ENCODE data around the gene AATF.
A peak's percentile ranks its signal among the peaks of the same experiment; 100 is the strongest.

AATF gene

GRCh38 chr17:37047631-37048104 is 98.9 kb downstream of the AATF start:
- Histone ChIP-seq H3K27me3 (ENCODE audit: control insufficient read depth in 1 of 2, insufficient read depth in 1 of 2, low read length in 2 of 2) (no peaks in the 10 kb centered on the region), H3K9ac (ENCODE audit: low read length) (no peak overlapping the region), H3K23ac (ENCODE audit: low read length in 2 of 2) (no peak overlapping the region), H3K4ac (ENCODE audit: low read depth in 1 of 2, low read length in 2 of 2) (no peak overlapping the region), H2BK120ac (ENCODE audit: low read depth, low read length) (no peak overlapping the region), H3K4me2 (ENCODE audit: low read length, poor library complexity, severe bottlenecking) (no peak overlapping the region), H2BK15ac (ENCODE audit: low read depth, poor library complexity, severe bottlenecking) (no peak overlapping the region), H3K18ac (ENCODE audit: low read depth in 1 of 2, low read length in 2 of 2) (no peak overlapping the region), H2BK5ac (ENCODE audit: low read depth, low read length, poor library complexity, severe bottlenecking) (no peak overlapping the region), H3K4me1 (ENCODE audit: control insufficient read depth, insufficient read depth, low read depth, low read length) (peaks cover 8% of the 10 kb centered on the region), H2AFZ (ENCODE audit: low read depth, low read length) (no peak overlapping the region), H2AK5ac (ENCODE audit: low read length, severe bottlenecking) (no peak overlapping the region), H3K14ac (ENCODE audit: low read length in 2 of 2) (no peak overlapping the region), H3K9me3 (ENCODE audit: control insufficient read depth, low read length) (no peaks in the 10 kb centered on the region), H4K8ac (ENCODE audit: low read length) (no peak overlapping the region), H3K36me3 (ENCODE audit: control insufficient read depth in 1 of 2, insufficient read depth in 2 of 2, low read depth in 1 of 2, low read length in 2 of 2) (peaks cover 9 to 36% of the 10 kb centered on the region in 2 experiments), H3K27ac (ENCODE audit: low read length, poor library complexity, severe bottlenecking) (no peak overlapping the region), H3K79me1 (replicated peaks; ENCODE audit: low read length, poor library complexity, severe bottlenecking) (peaks cover 18% of the 10 kb centered on the region), H3K4me3 (ENCODE audit: insufficient read depth in 1 of 2, low read depth in 1 of 2, low read length in 2 of 2) (no peak overlapping the region), H2BK12ac (ENCODE audit: low read length in 2 of 2) (no peak overlapping the region), H4K91ac (ENCODE audit: low read length) (no peak overlapping the region)
- WGBS: 3% methylated on average over 9 of the region's 9 CpGs
- peak; percentile 85 for DNase-seq

GRCh38 chr17:37048811-37049210 is 100.1 kb downstream of the AATF start:
- peaks cover 6% of the 10 kb centered on the region for H3K4me1 ChIP-seq (ENCODE audit: control insufficient read depth, insufficient read depth, low read depth, low read length)
- no peak overlapping the region for H4K91ac ChIP-seq (ENCODE audit: low read length)
- 99% methylated on average over 4 of the region's 5 CpGs for WGBS
- no peak overlapping the region for H3K4ac ChIP-seq (ENCODE audit: low read depth in 1 of 2, low read length in 2 of 2)
- H3K27me3 ChIP-seq (ENCODE audit: control insufficient read depth in 1 of 2, insufficient read depth in 1 of 2, low read length in 2 of 2): no peaks in the 10 kb centered on the region
- no peak overlapping the region for H2BK5ac ChIP-seq (ENCODE audit: low read depth, low read length, poor library complexity, severe bottlenecking)
- no peak overlapping the region for H2AK5ac ChIP-seq (ENCODE audit: low read length, severe bottlenecking)
- no peaks in the 10 kb centered on the region for H3K9me3 ChIP-seq (ENCODE audit: control insufficient read depth, low read length)
- no peak overlapping the region for H3K9ac ChIP-seq (ENCODE audit: low read length)
- H3K4me3 ChIP-seq (ENCODE audit: insufficient read depth in 1 of 2, low read depth in 1 of 2, low read length in 2 of 2): no peak overlapping the region
- no peak overlapping the region for H3K18ac ChIP-seq (ENCODE audit: low read depth in 1 of 2, low read length in 2 of 2)
- H2AFZ ChIP-seq (ENCODE audit: low read depth, low read length): no peak overlapping the region
- H3K27ac ChIP-seq (ENCODE audit: low read length, poor library complexity, severe bottlenecking): no peak overlapping the region
- no peak overlapping the region for H3K14ac ChIP-seq (ENCODE audit: low read length in 2 of 2)
- H3K36me3 ChIP-seq (ENCODE audit: control insufficient read depth in 1 of 2, insufficient read depth in 2 of 2, low read depth in 1 of 2, low read length in 2 of 2): peaks cover 11 to 34% of the 10 kb centered on the region in 2 experiments
- H3K79me1 ChIP-seq (replicated peaks; ENCODE audit: low read length, poor library complexity, severe bottlenecking): peaks cover 18% of the 10 kb centered on the region
- H3K4me2 ChIP-seq (ENCODE audit: low read length, poor library complexity, severe bottlenecking): no peak overlapping the region
- no peak for DNase-seq
- no peak overlapping the region for H2BK15ac ChIP-seq (ENCODE audit: low read depth, poor library complexity, severe bottlenecking)
- H4K8ac ChIP-seq (ENCODE audit: low read length): no peak overlapping the region
- H2BK12ac ChIP-seq (ENCODE audit: low read length in 2 of 2): no peak overlapping the region
- no peak overlapping the region for H3K23ac ChIP-seq (ENCODE audit: low read length in 2 of 2)
- no peak overlapping the region for H2BK120ac ChIP-seq (ENCODE audit: low read depth, low read length)

GRCh38 chr17:37050920-37051319 is 102.2 kb downstream of the AATF start:
- no peak overlapping the region for H3K4me2 ChIP-seq (ENCODE audit: low read length, poor library complexity, severe bottlenecking)
- H4K91ac ChIP-seq (ENCODE audit: low read length): no peak overlapping the region
- no peak overlapping the region for H3K14ac ChIP-seq (ENCODE audit: low read length in 2 of 2)
- no peak overlapping the region for H2BK15ac ChIP-seq (ENCODE audit: low read depth, poor library complexity, severe bottlenecking)
- H2BK12ac ChIP-seq (ENCODE audit: low read length in 2 of 2): no peak overlapping the region
- no peak overlapping the region for H2BK5ac ChIP-seq (ENCODE audit: low read depth, low read length, poor library complexity, severe bottlenecking)
- H3K9ac ChIP-seq (ENCODE audit: low read length): no peak overlapping the region
- no peak overlapping the region for H3K27ac ChIP-seq (ENCODE audit: low read length, poor library complexity, severe bottlenecking)
- no peak overlapping the region for H4K8ac ChIP-seq (ENCODE audit: low read length)
- no peaks in the 10 kb centered on the region for H3K9me3 ChIP-seq (ENCODE audit: control insufficient read depth, low read length)
- no peak overlapping the region for H2AFZ ChIP-seq (ENCODE audit: low read depth, low read length)
- H2AK5ac ChIP-seq (ENCODE audit: low read length, severe bottlenecking): no peak overlapping the region
- peaks cover 22 to 40% of the 10 kb centered on the region in 2 experiments for H3K36me3 ChIP-seq (ENCODE audit: control insufficient read depth in 1 of 2, insufficient read depth in 2 of 2, low read depth in 1 of 2, low read length in 2 of 2)
- H3K27me3 ChIP-seq (ENCODE audit: control insufficient read depth in 1 of 2, insufficient read depth in 1 of 2, low read length in 2 of 2): no peaks in the 10 kb centered on the region
- no peak for DNase-seq
- no peak overlapping the region for H3K4me3 ChIP-seq (ENCODE audit: insufficient read depth in 1 of 2, low read depth in 1 of 2, low read length in 2 of 2)
- WGBS: 87% methylated on average over 5 of the region's 5 CpGs
- H3K23ac ChIP-seq (ENCODE audit: low read length in 2 of 2): no peak overlapping the region
- H3K18ac ChIP-seq (ENCODE audit: low read depth in 1 of 2, low read length in 2 of 2): no peak overlapping the region
- H3K79me1 ChIP-seq (replicated peaks; ENCODE audit: low read length, poor library complexity, severe bottlenecking): peaks cover 25% of the 10 kb centered on the region
- no peak overlapping the region for H3K4ac ChIP-seq (ENCODE audit: low read depth in 1 of 2, low read length in 2 of 2)
- no peak overlapping the region for H2BK120ac ChIP-seq (ENCODE audit: low read depth, low read length)
- peaks cover 6% of the 10 kb centered on the region for H3K4me1 ChIP-seq (ENCODE audit: control insufficient read depth, insufficient read depth, low read depth, low read length)

GRCh38 chr17:37051381-37051780 is 102.6 kb downstream of the AATF start:
- no peak overlapping the region for H3K4me2 ChIP-seq (ENCODE audit: low read length, poor library complexity, severe bottlenecking)
- H3K27ac ChIP-seq (ENCODE audit: low read length, poor library complexity, severe bottlenecking): no peak overlapping the region
- 100% methylated on average over 2 of the region's 5 CpGs for WGBS
- H3K4me1 ChIP-seq (ENCODE audit: control insufficient read depth, insufficient read depth, low read depth, low read length): peaks cover 6% of the 10 kb centered on the region
- peaks cover 25% of the 10 kb centered on the region for H3K79me1 ChIP-seq (replicated peaks; ENCODE audit: low read length, poor library complexity, severe bottlenecking)
- no peak overlapping the region for H4K91ac ChIP-seq (ENCODE audit: low read length)
- H3K4ac ChIP-seq (ENCODE audit: low read depth in 1 of 2, low read length in 2 of 2): no peak overlapping the region
- no peak overlapping the region for H3K18ac ChIP-seq (ENCODE audit: low read depth in 1 of 2, low read length in 2 of 2)
- H3K9ac ChIP-seq (ENCODE audit: low read length): no peak overlapping the region
- H2AK5ac ChIP-seq (ENCODE audit: low read length, severe bottlenecking): no peak overlapping the region
- no peak overlapping the region for H2BK5ac ChIP-seq (ENCODE audit: low read depth, low read length, poor library complexity, severe bottlenecking)
- no peak overlapping the region for H3K23ac ChIP-seq (ENCODE audit: low read length in 2 of 2)
- no peaks in the 10 kb centered on the region for H3K27me3 ChIP-seq (ENCODE audit: control insufficient read depth in 1 of 2, insufficient read depth in 1 of 2, low read length in 2 of 2)
- no peak overlapping the region for H3K14ac ChIP-seq (ENCODE audit: low read length in 2 of 2)
- no peak overlapping the region for H2BK120ac ChIP-seq (ENCODE audit: low read depth, low read length)
- DNase-seq: no peak
- no peak overlapping the region for H2AFZ ChIP-seq (ENCODE audit: low read depth, low read length)
- no peak overlapping the region for H3K4me3 ChIP-seq (ENCODE audit: insufficient read depth in 1 of 2, low read depth in 1 of 2, low read length in 2 of 2)
- peaks cover 23 to 43% of the 10 kb centered on the region in 2 experiments for H3K36me3 ChIP-seq (ENCODE audit: control insufficient read depth in 1 of 2, insufficient read depth in 2 of 2, low read depth in 1 of 2, low read length in 2 of 2)
- no peak overlapping the region for H4K8ac ChIP-seq (ENCODE audit: low read length)
- H2BK12ac ChIP-seq (ENCODE audit: low read length in 2 of 2): no peak overlapping the region
- no peaks in the 10 kb centered on the region for H3K9me3 ChIP-seq (ENCODE audit: control insufficient read depth, low read length)
- H2BK15ac ChIP-seq (ENCODE audit: low read depth, poor library complexity, severe bottlenecking): no peak overlapping the region

Data from mesenchymal stem cell (in vitro differentiated cells and primary cell).